ENCODE measurements around the gene SLC26A6.

DNA sequence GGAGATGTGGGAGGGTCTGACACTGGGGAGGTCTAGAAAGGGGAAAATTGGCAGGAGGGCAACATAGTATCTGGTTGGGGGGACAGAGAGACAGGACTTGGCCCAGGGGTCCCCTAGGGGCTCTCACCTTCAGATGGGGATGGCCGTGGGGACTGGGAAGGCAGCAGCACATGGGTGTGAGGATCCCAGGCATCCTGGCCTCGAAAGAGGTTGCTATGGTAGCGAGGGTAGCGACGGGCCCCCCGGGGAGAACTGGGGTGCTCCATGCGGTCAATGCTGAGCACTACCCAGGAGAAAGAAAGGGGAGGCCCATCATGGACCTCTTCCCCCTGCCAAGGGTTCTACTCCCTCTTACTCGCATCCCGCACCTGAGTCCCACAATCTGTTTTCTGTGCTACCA lies 12.5 kb upstream of the SLC26A6 start:
- TF ChIP-seq POLR2A (IDR thresholded peaks at IDR 0.05), result no peak
- TF ChIP-seq, protein P1, sequence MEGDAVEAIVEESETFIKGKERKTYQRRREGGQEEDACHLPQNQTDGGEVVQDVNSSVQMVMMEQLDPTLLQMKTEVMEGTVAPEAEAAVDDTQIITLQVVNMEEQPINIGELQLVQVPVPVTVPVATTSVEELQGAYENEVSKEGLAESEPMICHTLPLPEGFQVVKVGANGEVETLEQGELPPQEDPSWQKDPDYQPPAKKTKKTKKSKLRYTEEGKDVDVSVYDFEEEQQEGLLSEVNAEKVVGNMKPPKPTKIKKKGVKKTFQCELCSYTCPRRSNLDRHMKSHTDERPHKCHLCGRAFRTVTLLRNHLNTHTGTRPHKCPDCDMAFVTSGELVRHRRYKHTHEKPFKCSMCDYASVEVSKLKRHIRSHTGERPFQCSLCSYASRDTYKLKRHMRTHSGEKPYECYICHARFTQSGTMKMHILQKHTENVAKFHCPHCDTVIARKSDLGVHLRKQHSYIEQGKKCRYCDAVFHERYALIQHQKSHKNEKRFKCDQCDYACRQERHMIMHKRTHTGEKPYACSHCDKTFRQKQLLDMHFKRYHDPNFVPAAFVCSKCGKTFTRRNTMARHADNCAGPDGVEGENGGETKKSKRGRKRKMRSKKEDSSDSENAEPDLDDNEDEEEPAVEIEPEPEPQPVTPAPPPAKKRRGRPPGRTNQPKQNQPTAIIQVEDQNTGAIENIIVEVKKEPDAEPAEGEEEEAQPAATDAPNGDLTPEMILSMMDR (IDR thresholded peaks at IDR 0.05), result no peak
